CD4-positive, CD25-positive, alpha-beta regulatory T cell (primary cell): ENCODE results near the gene HCST. TPM values are rescaled to one million over a fixed set of nuclear protein-coding genes. Genes with fewer than 3 reads are reported as not detected.
A peak's percentile ranks its signal among the peaks of the same experiment; 100 is the strongest.

Experiments used
- ATAC-seq, 2 donors: fragments of 150-1000 bp; cut with Tn5 transposase; one replicate each; pipeline ENCODE4 v1.10.0; 2021; ENCODE audit warnings: low read depth in 2 of 2, moderate number of reproducible peaks in 2 of 2, moderate library complexity in 1 of 2
- DNase-seq, 3 donors: peaks; one replicate each; pipeline versions ENCODE4 v3.0.0 to v3.0.0-alpha.2; 2012 to 2022; ENCODE audit warnings: mixed read lengths in 1 of 3
- H3K27ac ChIP-seq: one replicate; pipeline ENCODE4 v1.7.0; 2013; ENCODE audit warnings: mild to moderate bottlenecking, low read length; ENCODE audit not compliant: insufficient read depth, poor library complexity, severe bottlenecking
- H3K27me3 ChIP-seq: one replicate; pipeline ENCODE4 v1.7.0; 2013; ENCODE audit warnings: low read length; ENCODE audit not compliant: control insufficient read depth, insufficient read depth
- H3K36me3 ChIP-seq: one replicate; pipeline ENCODE4 v1.7.0; 2013; ENCODE audit warnings: mild to moderate bottlenecking, low read length, moderate library complexity; ENCODE audit not compliant: control insufficient read depth, insufficient read depth
- H3K4me1 ChIP-seq: 2 replicates; pipeline ENCODE4 v1.7.0; 2013; ENCODE audit warnings: mild to moderate bottlenecking, low read length; ENCODE audit not compliant: insufficient read depth, control insufficient read depth, poor library complexity, severe bottlenecking
- H3K4me3 ChIP-seq: one replicate; pipeline ENCODE4 v1.7.0; 2013; ENCODE audit warnings: low read depth, mild to moderate bottlenecking, low read length, moderate library complexity
- H3K9me3 ChIP-seq, 2 experiments: 1 replicate in 1 of 2; 2 replicates in 1 of 2; pipeline ENCODE4 v1.7.0; 2013; ENCODE audit warnings: low read length in 2 of 2, mild to moderate bottlenecking in 1 of 2, moderate library complexity in 1 of 2; ENCODE audit not compliant: control insufficient read depth in 2 of 2
- H3K27ac Mint-ChIP-seq, 3 donors: one replicate each; pipeline ENCODE4 v1.8.0; 2020 to 2022; ENCODE audit warnings: mild to moderate bottlenecking in 3 of 3, mixed read lengths in 3 of 3, moderate library complexity in 2 of 3
- H3K27me3 Mint-ChIP-seq: one replicate; pipeline ENCODE4 v1.8.0; 2022; ENCODE audit warnings: mild to moderate bottlenecking, mixed read lengths
- H3K36me3 Mint-ChIP-seq: one replicate; pipeline ENCODE4 v1.8.0; 2020; ENCODE audit warnings: mixed read lengths
- H3K4me1 Mint-ChIP-seq, 4 donors: one replicate each; pipeline ENCODE4 v1.8.0; 2020 to 2022; ENCODE audit warnings: mixed read lengths in 4 of 4, mild to moderate bottlenecking in 1 of 4
- H3K4me3 Mint-ChIP-seq, 4 donors: one replicate each; pipeline ENCODE4 v1.8.0; 2020 to 2022; ENCODE audit warnings: mild to moderate bottlenecking in 4 of 4, mixed read lengths in 4 of 4, moderate library complexity in 3 of 4
- H3K9me3 Mint-ChIP-seq, 7 donors: one replicate each; pipeline ENCODE4 v1.8.0; 2020 to 2022; ENCODE audit warnings: mixed read lengths in 7 of 7, mild to moderate bottlenecking in 3 of 7, moderate library complexity in 2 of 7
- polyA plus RNA-seq, 4 donors: library from polyadenylated mRNA; unstranded; fragments of 300-500 nt; fragmentation: Illumina TruSeq; gene quantifications; one replicate each; pipeline ENCODE4 v1.2.3, GENCODE V29; 2021
- total RNA-seq: library from RNA; stranded (reverse); gene quantifications from one replicate; pipeline ENCODE4 v1.2.3, GENCODE V29; 2022

HCST gene
- total and polyA plus RNA-seq, 5 donors from 2014 or later, result 104 to 863 (median 736) TPM

DNA sequence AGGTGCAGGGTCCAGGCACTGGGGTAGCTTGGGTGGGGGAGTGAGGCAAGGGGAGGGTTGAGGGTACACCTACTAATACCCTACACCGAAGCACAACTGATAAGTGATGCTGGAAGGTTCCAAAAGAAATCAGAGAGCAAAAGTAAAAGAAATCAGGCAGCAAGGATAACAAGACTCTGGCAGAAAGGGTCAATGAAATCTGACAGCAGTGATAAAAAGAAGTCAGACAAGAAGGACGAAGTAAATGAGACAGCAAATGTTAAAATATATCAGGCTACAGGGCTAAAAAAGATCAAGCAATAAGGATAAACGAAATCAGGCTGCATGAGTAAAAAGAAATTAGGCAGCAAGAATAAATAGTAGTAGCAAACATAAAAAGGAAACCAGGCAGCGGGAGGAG, 38.5 kb downstream of the HCST start:
- H3K27me3 ChIP-seq, result no peaks in the 10 kb centered on the region
- peak overlapping the region in 2 of 4 donors; percentile 3 to 33 for H3K4me3 Mint-ChIP-seq
- H3K9me3 ChIP-seq, result no peaks in the 10 kb centered on the region
- H3K4me3 ChIP-seq, result no peak overlapping the region
- H3K4me1 Mint-ChIP-seq, result peaks cover 13 to 62% (median 30%) of the 10 kb centered on the region in 4 donors
- ATAC-seq, result no peak
- no peaks in the 10 kb centered on the region for H3K9me3 Mint-ChIP-seq
- peaks cover 5% of the 10 kb centered on the region for H3K36me3 ChIP-seq
- H3K36me3 Mint-ChIP-seq, result peaks cover 42% of the 10 kb centered on the region
- H3K27ac Mint-ChIP-seq, result peak overlapping the region in 1 of 3 donors; percentile 26
- H3K4me1 ChIP-seq, result peaks cover 26% of the 10 kb centered on the region
- H3K27me3 Mint-ChIP-seq, result peaks cover 1% of the 10 kb centered on the region
- no peak for DNase-seq
- no peak overlapping the region for H3K27ac ChIP-seq

DNA sequence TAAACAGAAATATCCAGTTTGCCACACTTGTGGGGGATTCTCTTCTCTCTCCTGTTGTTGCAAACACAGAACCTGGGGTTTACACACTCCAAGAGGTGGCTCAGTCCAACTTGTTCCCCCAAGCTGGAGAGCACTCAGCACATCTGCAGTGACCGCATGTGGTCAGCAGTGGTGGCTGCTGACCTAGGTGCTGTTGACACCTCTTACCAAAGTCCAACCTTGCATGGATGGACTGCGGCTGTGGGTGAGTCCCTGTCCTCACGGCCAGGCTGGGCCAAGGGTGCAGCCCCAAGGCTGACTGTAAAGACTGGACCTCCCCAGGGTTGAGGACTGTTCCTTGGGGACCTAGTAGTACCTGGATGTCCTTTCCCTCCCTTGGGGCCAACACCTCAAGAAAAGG, 39.9 kb downstream of the HCST start:
- Histone ChIP-seq H3K27ac (no peak overlapping the region), H3K9me3 (no peaks in the 10 kb centered on the region), H3K4me3 (no peak overlapping the region), H3K27me3 (no peaks in the 10 kb centered on the region), H3K4me1 (peaks cover 15% of the 10 kb centered on the region), H3K36me3 (peaks cover 5% of the 10 kb centered on the region)
- DNase-seq, result no peak
- Mint-ChIP-seq H3K27me3 (no peaks in the 10 kb centered on the region), H3K27ac (no peak overlapping the region), H3K36me3 (peaks cover 42% of the 10 kb centered on the region), H3K4me3 (no peak overlapping the region), H3K9me3 (no peaks in the 10 kb centered on the region), H3K4me1 (peaks cover 13 to 55% (median 26%) of the 10 kb centered on the region in 4 donors)
- ATAC-seq, result no peak

DNA sequence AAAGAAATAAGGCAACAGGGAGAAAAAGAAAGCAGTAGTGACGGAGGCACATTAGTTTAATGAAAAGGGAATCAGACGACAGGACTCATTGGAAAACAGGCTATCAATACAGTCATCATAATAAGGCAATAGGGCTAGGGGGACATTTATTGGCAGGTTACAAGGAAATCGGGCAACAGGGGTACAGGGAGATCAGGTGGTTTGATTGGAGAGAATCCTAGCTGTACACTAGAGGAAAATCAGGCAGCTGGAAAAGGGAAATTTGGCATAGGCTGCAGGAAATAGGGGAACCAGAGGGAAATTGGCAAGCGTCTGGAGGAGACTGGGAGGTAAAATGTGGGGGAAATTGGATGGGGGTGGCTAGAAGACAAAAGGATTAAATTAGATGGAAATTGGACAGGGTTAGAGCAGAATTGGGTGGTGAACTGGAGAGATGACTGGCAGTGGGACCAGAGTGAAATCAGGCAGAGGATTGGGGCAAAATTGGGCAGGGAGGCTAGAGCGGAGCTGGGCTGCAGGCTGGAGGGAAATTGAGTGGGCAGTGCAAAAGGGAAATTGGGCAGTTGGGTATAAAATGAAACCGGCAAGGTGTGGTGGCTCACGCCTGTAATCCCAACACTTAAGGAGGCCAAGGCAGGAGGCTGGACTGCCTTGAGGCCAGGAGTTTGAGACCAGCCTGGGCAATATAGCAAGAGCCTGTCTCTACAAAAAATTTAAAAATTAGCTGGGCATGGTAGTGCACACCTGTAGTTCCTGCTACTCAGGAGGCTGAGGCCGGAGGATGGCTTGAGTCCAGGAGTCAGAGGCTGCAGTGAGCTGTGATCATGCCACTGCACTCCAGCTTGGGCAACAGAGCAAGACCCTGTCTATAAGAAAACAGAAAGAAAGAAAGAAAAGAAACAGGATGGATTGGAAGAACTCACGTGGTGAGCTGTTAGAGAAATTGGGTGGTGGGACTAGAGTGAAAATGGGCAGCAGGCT, 41.3 kb downstream of the HCST start:
- ATAC-seq (no peak), DNase-seq (no peak)
- Histone ChIP-seq H3K27ac (no peak overlapping the region), H3K4me1 (peaks cover 6% of the 10 kb centered on the region), H3K9me3 (no peaks in the 10 kb centered on the region), H3K36me3 (peaks cover 5% of the 10 kb centered on the region), H3K27me3 (no peaks in the 10 kb centered on the region), H3K4me3 (no peak overlapping the region)
- Mint-ChIP-seq H3K27ac (peak overlapping the region in 2 of 3 donors; percentile 27 to 70), H3K4me1 (peaks cover 5 to 52% (median 16%) of the 10 kb centered on the region in 4 donors), H3K4me3 (no peak overlapping the region), H3K36me3 (peaks cover 33% of the 10 kb centered on the region), H3K9me3 (no peaks in the 10 kb centered on the region), H3K27me3 (no peaks in the 10 kb centered on the region)

DNA sequence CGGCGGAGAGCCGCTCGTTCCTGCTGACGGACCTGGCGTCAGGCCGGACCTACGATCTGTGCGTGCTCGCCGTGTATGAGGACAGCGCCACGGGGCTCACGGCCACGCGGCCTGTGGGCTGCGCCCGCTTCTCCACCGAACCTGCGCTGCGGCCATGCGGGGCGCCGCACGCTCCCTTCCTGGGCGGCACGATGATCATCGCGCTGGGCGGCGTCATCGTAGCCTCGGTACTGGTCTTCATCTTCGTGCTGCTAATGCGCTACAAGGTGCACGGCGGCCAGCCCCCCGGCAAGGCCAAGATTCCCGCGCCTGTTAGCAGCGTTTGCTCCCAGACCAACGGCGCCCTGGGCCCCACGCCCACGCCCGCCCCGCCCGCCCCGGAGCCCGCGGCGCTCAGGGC, 42.2 kb downstream of the HCST start:
- ATAC-seq, result no peak

DNA sequence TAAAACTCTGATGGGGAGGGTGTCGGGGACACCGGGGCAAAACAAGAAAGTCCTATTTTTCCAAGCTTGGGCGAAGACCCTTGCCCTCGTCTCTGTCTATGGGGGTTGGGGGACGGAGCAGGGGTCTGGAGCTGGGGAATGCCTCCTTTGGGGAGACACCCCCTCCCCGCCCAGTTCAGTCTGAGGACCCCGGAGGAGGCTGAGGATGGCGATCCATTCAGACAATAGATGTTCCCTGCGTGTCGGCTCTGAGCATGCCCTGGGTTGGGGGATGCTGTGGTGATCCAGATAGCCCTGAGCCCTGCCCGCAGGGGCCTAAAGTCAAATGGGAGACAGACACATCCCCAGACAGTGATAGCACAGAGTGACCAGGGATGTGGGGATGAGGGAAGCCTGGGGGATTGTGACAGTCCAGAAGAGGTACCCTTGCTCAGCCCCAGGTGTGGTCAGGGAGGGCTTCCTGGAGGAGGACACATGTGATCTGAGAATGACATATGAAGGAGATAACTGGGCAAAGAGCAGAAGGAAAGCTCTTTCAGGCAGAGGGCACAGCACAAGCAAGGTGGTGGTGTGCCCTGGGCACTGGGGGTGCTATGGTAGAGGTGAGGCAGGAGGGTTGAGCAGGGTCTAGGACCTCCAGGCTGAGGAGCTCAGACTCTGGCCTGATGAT, 42.9 kb downstream of the HCST start:
- Histone ChIP-seq H3K36me3 (peaks cover 5% of the 10 kb centered on the region), H3K27ac (no peak overlapping the region), H3K27me3 (no peaks in the 10 kb centered on the region), H3K4me1 (peaks cover 5% of the 10 kb centered on the region), H3K9me3 (no peaks in the 10 kb centered on the region), H3K4me3 (no peak overlapping the region)
- peaks cover 30% of the 10 kb centered on the region for H3K36me3 Mint-ChIP-seq
- DNase-seq (no peak), ATAC-seq (no peak)
- peaks cover 5 to 60% (median 14%) of the 10 kb centered on the region in 4 donors for H3K4me1 Mint-ChIP-seq
- no peak overlapping the region for H3K27ac Mint-ChIP-seq
- no peaks in the 10 kb centered on the region for H3K27me3 Mint-ChIP-seq
- H3K9me3 Mint-ChIP-seq, result no peaks in the 10 kb centered on the region
- peak overlapping the region in 2 of 4 donors; percentile 13 to 70 for H3K4me3 Mint-ChIP-seq

More for the DNA sequence above, 42.2 kb downstream of the HCST start:
- no peak overlapping the region for H3K27ac ChIP-seq
- Mint-ChIP-seq H3K4me3 (no peak overlapping the region), H3K9me3 (no peaks in the 10 kb centered on the region), H3K4me1 (peaks cover 5 to 53% (median 12%) of the 10 kb centered on the region in 4 donors), H3K36me3 (peaks cover 30% of the 10 kb centered on the region), H3K27me3 (no peaks in the 10 kb centered on the region), H3K27ac (no peak overlapping the region)
- no peak for DNase-seq
- H3K9me3 ChIP-seq, result no peaks in the 10 kb centered on the region
- no peaks in the 10 kb centered on the region for H3K27me3 ChIP-seq
- peaks cover 5% of the 10 kb centered on the region for H3K36me3 ChIP-seq
- H3K4me1 ChIP-seq, result peaks cover 5% of the 10 kb centered on the region
- H3K4me3 ChIP-seq, result no peak overlapping the region

DNA sequence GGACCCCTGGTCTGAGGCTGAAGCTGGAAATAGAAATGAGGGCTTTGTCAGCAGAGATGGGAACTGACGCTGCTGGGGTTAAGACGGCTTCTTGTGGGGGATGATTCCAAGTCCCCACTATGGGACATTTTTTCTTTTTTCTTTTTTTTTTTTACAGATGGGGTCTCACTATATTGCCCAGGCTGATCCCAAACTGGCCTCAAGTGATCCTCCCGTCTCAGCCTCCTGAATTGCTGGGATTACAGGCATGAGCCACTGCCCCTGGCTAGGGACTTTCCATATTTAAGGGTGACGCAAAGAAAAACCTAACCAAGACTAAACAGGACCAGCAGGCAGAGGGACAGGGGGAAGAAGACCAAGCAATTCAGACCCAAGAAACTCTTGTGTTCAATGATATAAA, 43.9 kb downstream of the HCST start:
- peak overlapping the region in 2 of 3 donors; percentile 51 to 77 for H3K27ac Mint-ChIP-seq
- H3K36me3 Mint-ChIP-seq, result peaks cover 24% of the 10 kb centered on the region
- no peaks in the 10 kb centered on the region for H3K27me3 Mint-ChIP-seq
- no peak for ATAC-seq
- no peak overlapping the region for H3K4me3 Mint-ChIP-seq
- Histone ChIP-seq H3K27me3 (no peaks in the 10 kb centered on the region), H3K27ac (no peak overlapping the region), H3K4me1 (peaks cover 5% of the 10 kb centered on the region), H3K9me3 (no peaks in the 10 kb centered on the region), H3K36me3 (peaks cover 3% of the 10 kb centered on the region), H3K4me3 (no peak overlapping the region)
- no peaks in the 10 kb centered on the region for H3K9me3 Mint-ChIP-seq
- DNase-seq, result no peak
- H3K4me1 Mint-ChIP-seq, result peaks cover 5 to 63% (median 13%) of the 10 kb centered on the region in 4 donors

DNA sequence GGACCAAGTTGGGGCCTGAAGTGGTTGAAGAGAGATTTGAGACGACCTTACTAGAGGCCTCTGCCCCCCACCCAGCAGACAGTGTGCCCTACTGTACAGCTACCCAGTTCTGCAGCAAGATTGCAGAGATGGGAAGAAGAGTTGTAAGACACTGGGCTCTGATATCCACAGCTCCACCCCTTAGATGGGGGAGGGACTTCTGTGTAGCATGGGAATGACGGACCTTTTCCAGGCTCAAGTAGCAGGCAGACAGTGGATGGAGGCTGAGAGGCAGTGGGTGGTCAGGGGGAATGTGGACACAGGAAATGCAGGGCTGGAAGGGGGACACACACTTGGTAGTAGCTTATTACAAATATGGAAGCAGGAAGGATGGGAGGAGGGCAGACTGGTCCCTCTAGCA, 46.8 kb downstream of the HCST start:
- Mint-ChIP-seq H3K4me1 (peaks cover 5 to 69% (median 17%) of the 10 kb centered on the region in 4 donors), H3K4me3 (peak overlapping the region in 2 of 4 donors; percentile 58 to 69), H3K36me3 (peaks cover 13% of the 10 kb centered on the region), H3K9me3 (peaks cover 0 to 4% (median 0%) of the 10 kb centered on the region in 7 donors), H3K27ac (peak overlapping the region; percentile 27 to 92 (median 90)), H3K27me3 (no peaks in the 10 kb centered on the region)
- Histone ChIP-seq H3K9me3 (no peaks in the 10 kb centered on the region), H3K4me1 (peaks cover 20% of the 10 kb centered on the region), H3K27me3 (no peaks in the 10 kb centered on the region), H3K4me3 (no peak overlapping the region), H3K36me3 (no peaks in the 10 kb centered on the region), H3K27ac (no peak overlapping the region)
- DNase-seq (no peak), ATAC-seq (no peak)
